Panc1 (cell line): Measurements from ENCODE around the gene UGGT2.

Experiments used
- CTCF ChIP-seq: fragments of 450-650 bp; IDR thresholded peaks from 2 replicates; pipeline ENCODE4 v1.5.1; 2017; ENCODE audit warnings: mild to moderate bottlenecking
- REST ChIP-seq, 2 experiments: IDR thresholded peaks; 2 replicates each; pipeline ENCODE4 v1.6.1; 2011 to 2012; ENCODE audit warnings: low read depth in 2 of 2, control low read depth in 1 of 2, low read length in 1 of 2, mild to moderate bottlenecking in 1 of 2, moderate library complexity in 1 of 2; ENCODE audit not compliant: insufficient read depth in 1 of 2

- TF ChIP-seq CTCF (no peak), REST (IDR thresholded peaks at IDR 0.05; ENCODE audit: insufficient read depth in 1 of 2, low read depth in 2 of 2, low read length in 1 of 2) (no peak)
These were observed 238.7 kb downstream of the UGGT2 start for GRCh38 chr13:95814495-95814894.
